Adrenal gland (tissue), 12 donors: ENCODE measurements around the gene SLC35B1. TPM values are rescaled to one million over a fixed set of nuclear protein-coding genes. Genes with fewer than 3 reads are reported as not detected.

Experiments
- DNase-seq, 7 donors: peaks; one replicate each; pipeline ENCODE4 v3.0.0-alpha.2; 2019 to 2020
- H3K27ac ChIP-seq, 5 donors: fragments of 200-600 bp; sonication (generic) in 4 of 5; 1 replicate in 3 of 5; 2 replicates in 2 of 5; pipeline versions ENCODE4 v1.5.1 to v1.8.0; 2016 to 2020; ENCODE audit warnings: mild to moderate bottlenecking in 1 of 5
- H3K27me3 ChIP-seq: fragments of 200-600 bp; 2 replicates; pipeline ENCODE4 v1.8.0; 2021
- H3K36me3 ChIP-seq, 2 donors: fragments of 200-600 bp; replicated peaks in 1 of 2; 1 replicate in 1 of 2; 2 replicates in 1 of 2; pipeline versions ENCODE4 v1.5.1 to v1.8.0; 2018 to 2022
- H3K4me1 ChIP-seq, 2 donors: fragments of 200-600 bp; replicated peaks in 1 of 2; 1 replicate in 1 of 2; 2 replicates in 1 of 2; pipeline versions ENCODE4 v1.5.1 to v1.8.0; 2018 to 2021
- H3K4me3 ChIP-seq, 4 donors: fragments of 200-600 bp; sonication (generic) in 3 of 4; one replicate each; pipeline ENCODE4 v1.5.1; 2016 to 2018
- H3K9me3 ChIP-seq, 3 donors: fragments of 200-600 bp; sonication (generic) in 1 of 3; replicated peaks in 1 of 3; 1 replicate in 2 of 3; 2 replicates in 1 of 3; pipeline versions ENCODE4 v1.5.1 to v1.8.0; 2016 to 2021
- CTCF ChIP-seq, 6 experiments: fragments of 450-650 bp in 4 of 6; fragments of 200-600 bp in 2 of 6; sonication (generic) in 1 of 6; IDR thresholded peaks; 1 replicate in 5 of 6; 2 replicates in 1 of 6; pipeline versions ENCODE4 v1.5.1 to v1.8.0; 2016 to 2021; ENCODE audit warnings: antibody characterized with exemption in 6 of 6, mild to moderate bottlenecking in 2 of 6, moderate library complexity in 1 of 6
- POLR2A ChIP-seq, 2 donors: fragments of 450-650 bp; IDR thresholded peaks; one replicate each; pipeline ENCODE4 v1.6.1; 2017; ENCODE audit warnings: antibody characterized with exemption in 2 of 2, mild to moderate bottlenecking in 2 of 2, moderate library complexity in 1 of 2
- WGBS, 4 donors: extraction: QIAGEN DNeasy Blood & Tissue Kit in 2 of 4; methylation state at CpG; one replicate each; pipeline versions ENCODE4 v1.1.5 to v1.1.7; 2013 to 2017; 5-methylcytosine and 5-hydroxymethylcytosine counted together
- intact Hi-C, 2 donors: fragments of 100-400 bp; cut with DNase I; formaldehyde crosslinking; loops; one replicate each; pipeline versions ENCODE4 v1.14.1 to v1.15.0; 2022 to 2023
- polyA plus RNA-seq, 3 donors: library from polyadenylated mRNA; stranded (reverse); fragments of 200-250 nt in 2 of 3; fragments of 350-450 nt in 1 of 3; fragmentation: Illumina TruSeq in 1 of 3; extraction: RNeasy Lipid Tissue Mini Kit (QIAGEN cat#74804) in 1 of 3; gene quantifications; one replicate each; pipeline ENCODE4 v1.2.3, GENCODE V29; 2013 to 2014
- total RNA-seq, 9 donors: library from RNA; depleted of rRNA in 4 of 9; stranded (reverse); fragments of >200 nt in 4 of 9; fragments of 120-200 nt in 1 of 9; fragmentation: NEBNext Ultra II Directional in 1 of 9; extraction: Animal tissue kit (Norgen Biotek cat#: 25700) in 1 of 9; gene quantifications; one replicate each; pipeline versions ENCODE4 v1.1.0 to v1.2.4, GENCODE V29; 2013 to 2023
- donor health status: healthy with polysubstance abuse.
- donor health status: Bipolar disorder and iron deficiency.
- donor health status: DM: yes; HTN: yes; CAD: no.
- donor health status: DM: no; HTN: no; CAD: no.
- donor health status: DM: no; HTN: no; CAD: no.
- donor health status: DM: yes; HTN: yes; CAD: no.

Gene SLC35B1
- total and polyA plus RNA-seq, 12 donors, result 20.9 to 87.9 (median 43.0) TPM

- WGBS, 4 donors, result 87 to 94% (median 89%) methylated on average over 13 of the region's 13 CpGs
- intact Hi-C loops, result no loop called here
These were observed 27.0 kb upstream of the SLC35B1 start for GRCh38 chr17:49734515-49735490.

GRCh38 chr17:49731435-49731831, 23.7 kb upstream of the SLC35B1 start:
- Histone ChIP-seq H3K27ac (peak overlapping the region in 3 of 5 donors; percentile 70 to 78 (median 71)), H3K9me3 (no peaks in the 10 kb centered on the region), H3K4me3 (no peak overlapping the region), H3K36me3 (no peaks in the 10 kb centered on the region), H3K4me1 (peaks cover 10 to 28% of the 10 kb centered on the region in 2 donors), H3K27me3 (no peaks in the 10 kb centered on the region)
- intact Hi-C loops, result no loop called here
- DNase-seq, result no peak
- WGBS, 4 donors, result 64 to 81% (median 76%) methylated on average over 4 of the region's 4 CpGs
- TF ChIP-seq CTCF (IDR thresholded peaks at IDR 0.05) (no peak), POLR2A (IDR thresholded peaks at IDR 0.05) (no peak)

More at GRCh38 chr17:49734515-49735490, 27.0 kb upstream of the SLC35B1 start:
- Histone ChIP-seq H3K9me3 (no peaks in the 10 kb centered on the region), H3K27ac (no peak overlapping the region), H3K4me1 (peaks cover 15 to 25% of the 10 kb centered on the region in 2 donors), H3K4me3 (no peak overlapping the region), H3K27me3 (no peaks in the 10 kb centered on the region), H3K36me3 (no peaks in the 10 kb centered on the region)
- TF ChIP-seq CTCF (IDR thresholded peaks at IDR 0.05) (no peak), POLR2A (IDR thresholded peaks at IDR 0.05) (no peak)
- DNase-seq, result no peak

GRCh38 chr17:49730785-49731434, 23.1 kb upstream of the SLC35B1 start:
- Histone ChIP-seq H3K27ac (peak overlapping the region in 4 of 5 donors; percentile 48 to 78 (median 70)), H3K4me3 (no peak overlapping the region), H3K36me3 (no peaks in the 10 kb centered on the region), H3K27me3 (no peaks in the 10 kb centered on the region), H3K4me1 (peaks cover 10 to 28% of the 10 kb centered on the region in 2 donors), H3K9me3 (no peaks in the 10 kb centered on the region)
- intact Hi-C loops, result no loop called here
- 81 to 90% (median 89%) methylated on average over 5 of the region's 5 CpGs for WGBS, 4 donors
- TF ChIP-seq CTCF (IDR thresholded peaks at IDR 0.05) (no peak), POLR2A (IDR thresholded peaks at IDR 0.05) (no peak)
- no peak for DNase-seq

GRCh38 chr17:49730078-49730784, 22.5 kb upstream of the SLC35B1 start:
- H3K9me3 ChIP-seq, result no peaks in the 10 kb centered on the region
- no peaks in the 10 kb centered on the region for H3K27me3 ChIP-seq
- no peak for TF ChIP-seq CTCF (IDR thresholded peaks at IDR 0.05)
- TF ChIP-seq POLR2A (IDR thresholded peaks at IDR 0.05), result no peak
- intact Hi-C loops, result no loop called here
- DNase-seq, result peak; percentile 80 to 96 (median 91)
- no peaks in the 10 kb centered on the region for H3K36me3 ChIP-seq
- H3K27ac ChIP-seq, result peak overlapping the region in 4 of 5 donors; percentile 48 to 78 (median 70)
- WGBS, 4 donors, result 17 to 58% (median 21%) methylated on average over 2 to 4 of the region's 4 CpGs
- no peak overlapping the region for H3K4me3 ChIP-seq
- H3K4me1 ChIP-seq, result peaks cover 10 to 28% of the 10 kb centered on the region in 2 donors
